ENCODE measurements around the gene ANKFY1. TPM values are rescaled to one million over a fixed set of nuclear protein-coding genes. Genes with fewer than 3 reads are reported as not detected.

Gene ANKFY1
- total and polyA plus RNA-seq, 4 donors = 51.5 to 72.2 (median 64.4) TPM

DNA sequence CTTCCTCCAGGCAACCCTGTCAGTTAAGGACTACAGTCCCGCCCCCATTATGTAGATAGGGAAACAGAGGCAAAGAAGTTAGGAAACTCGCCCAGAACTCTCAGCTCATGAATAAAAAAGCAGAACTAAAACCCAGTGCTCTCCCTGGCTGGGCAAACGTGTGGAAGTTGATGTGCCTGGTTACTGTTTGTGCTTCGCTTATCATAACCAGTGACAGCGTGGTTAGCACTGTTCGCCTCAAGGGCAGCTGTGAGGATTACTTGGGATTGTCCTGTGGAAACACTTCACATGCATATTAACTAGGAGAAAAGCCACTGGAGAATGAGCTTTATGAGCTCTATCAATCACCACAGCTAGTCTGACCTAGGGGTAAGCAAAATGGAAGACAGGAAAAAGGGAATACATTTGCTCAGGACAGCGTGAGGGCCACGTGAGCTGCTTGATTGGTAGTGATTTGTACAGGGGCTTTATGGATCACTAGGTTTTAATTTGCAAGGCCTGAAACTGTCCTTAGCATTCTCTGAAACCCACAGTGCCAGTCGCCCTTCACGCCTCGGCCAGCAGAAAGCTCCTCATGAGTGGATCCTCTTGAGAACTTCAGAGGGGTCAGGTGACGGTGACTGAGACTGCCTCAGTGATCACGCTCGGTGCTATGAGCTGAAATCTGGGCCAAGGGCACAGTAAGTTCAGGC, 100.9 kb downstream of the ANKFY1 start:
- no peaks in the 10 kb centered on the region for H3K9me3 ChIP-seq (ENCODE audit: control insufficient read depth, insufficient read depth, low read length)
- 42% methylated on average over 9 of the region's 14 CpGs for WGBS (ENCODE audit: insufficient coverage)
- peak in 1 of 6 donors; percentile 77 for DNase-seq (ENCODE audit: low read depth in 4 of 6, low spot score in 6 of 6)
- H3K27ac ChIP-seq (ENCODE audit: low read depth, low read length) = no peak overlapping the region
- no peaks in the 10 kb centered on the region for H3K27me3 ChIP-seq (ENCODE audit: control insufficient read depth, insufficient read depth, low read length)
- H3K4me3 ChIP-seq (ENCODE audit: low read depth, low read length) = no peak overlapping the region
- H3K36me3 ChIP-seq (ENCODE audit: control insufficient read depth, insufficient read depth, low read length) = peaks cover 86% of the 10 kb centered on the region
- peaks cover 18% of the 10 kb centered on the region for H3K4me1 ChIP-seq (ENCODE audit: control insufficient read depth, insufficient read depth, low read length)

- peaks cover 86% of the 10 kb centered on the region for H3K36me3 ChIP-seq (ENCODE audit: control insufficient read depth, insufficient read depth, low read length)
- H3K4me3 ChIP-seq (ENCODE audit: low read depth, low read length) = no peak overlapping the region
- no peaks in the 10 kb centered on the region for H3K27me3 ChIP-seq (ENCODE audit: control insufficient read depth, insufficient read depth, low read length)
- DNase-seq (ENCODE audit: low read depth in 4 of 6, low spot score in 6 of 6) = no peak
- 86% methylated on average over 5 of the region's 6 CpGs for WGBS (ENCODE audit: insufficient coverage)
- no peaks in the 10 kb centered on the region for H3K9me3 ChIP-seq (ENCODE audit: control insufficient read depth, insufficient read depth, low read length)
- H3K27ac ChIP-seq (ENCODE audit: low read depth, low read length) = no peak overlapping the region
- H3K4me1 ChIP-seq (ENCODE audit: control insufficient read depth, insufficient read depth, low read length) = peaks cover 14% of the 10 kb centered on the region
Measured at GRCh38 chr17:4162321-4162720, 101.5 kb downstream of the ANKFY1 start.

DNA sequence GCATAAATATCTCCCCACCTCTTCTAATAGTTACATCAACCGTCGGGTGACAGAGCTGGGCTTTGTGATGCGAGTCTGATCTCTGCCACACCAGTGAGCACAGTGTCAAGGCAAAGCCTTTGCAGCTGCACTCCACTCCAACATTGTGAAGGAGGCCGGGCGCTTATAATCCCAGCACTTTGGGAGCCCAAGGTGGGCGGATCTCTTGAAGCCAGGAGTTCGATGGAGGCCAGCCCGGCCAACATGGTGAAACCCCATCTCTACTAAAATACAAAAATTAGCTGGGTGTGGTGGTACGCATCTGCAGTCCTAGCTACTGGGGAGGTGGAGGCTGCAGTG, 101.8 kb downstream of the ANKFY1 start:
- no peaks in the 10 kb centered on the region for H3K9me3 ChIP-seq (ENCODE audit: control insufficient read depth, insufficient read depth, low read length)
- peaks cover 85% of the 10 kb centered on the region for H3K36me3 ChIP-seq (ENCODE audit: control insufficient read depth, insufficient read depth, low read length)
- no peaks in the 10 kb centered on the region for H3K27me3 ChIP-seq (ENCODE audit: control insufficient read depth, insufficient read depth, low read length)
- H3K4me1 ChIP-seq (ENCODE audit: control insufficient read depth, insufficient read depth, low read length) = peaks cover 14% of the 10 kb centered on the region
- H3K4me3 ChIP-seq (ENCODE audit: low read depth, low read length) = no peak overlapping the region
- H3K27ac ChIP-seq (ENCODE audit: low read depth, low read length) = no peak overlapping the region
- no peak for DNase-seq (ENCODE audit: low read depth in 4 of 6, low spot score in 6 of 6)
- WGBS (ENCODE audit: insufficient coverage) = 55% methylated on average over 3 of the region's 9 CpGs

DNA sequence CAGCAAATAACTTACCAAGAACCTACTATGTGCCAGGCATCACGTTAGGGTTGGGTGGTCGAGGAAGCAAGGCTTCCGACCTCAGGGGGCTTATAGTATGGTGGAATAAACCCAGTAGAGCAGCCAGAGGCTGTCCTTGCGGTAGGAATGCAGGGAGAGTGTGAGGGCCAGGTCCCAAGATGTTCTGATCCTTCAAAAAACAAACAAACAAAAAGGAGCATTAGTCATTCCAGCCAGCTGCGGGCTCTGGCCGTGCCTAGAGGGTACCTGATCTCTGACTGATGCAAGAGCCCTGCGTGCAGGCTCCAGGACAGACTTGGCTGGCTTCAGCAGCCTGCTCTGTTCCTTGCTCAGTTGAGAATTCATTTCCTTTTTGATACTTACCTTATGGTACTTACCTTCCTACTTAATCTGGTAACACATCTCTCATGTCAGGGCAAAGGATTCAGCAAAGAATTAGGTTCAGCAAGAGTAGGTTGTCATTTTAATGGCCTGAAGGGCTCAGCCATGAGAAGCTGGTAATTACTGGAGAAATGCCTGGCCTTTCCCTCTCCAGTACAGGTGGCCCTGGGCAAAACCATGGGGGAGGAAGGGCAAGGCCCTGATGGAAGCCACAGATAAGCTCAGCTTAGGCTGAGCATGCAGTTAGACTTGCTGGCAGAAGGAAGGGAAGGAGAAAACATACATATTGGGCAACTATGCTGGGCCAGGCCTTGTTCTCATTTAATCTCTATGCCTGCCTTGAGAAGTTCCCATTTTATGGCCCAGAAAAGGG, 102.4 kb downstream of the ANKFY1 start:
- Histone ChIP-seq H3K9me3 (ENCODE audit: control insufficient read depth, insufficient read depth, low read length) (no peaks in the 10 kb centered on the region), H3K27ac (ENCODE audit: low read depth, low read length) (no peak overlapping the region), H3K36me3 (ENCODE audit: control insufficient read depth, insufficient read depth, low read length) (peaks cover 85% of the 10 kb centered on the region), H3K4me3 (ENCODE audit: low read depth, low read length) (no peak overlapping the region), H3K27me3 (ENCODE audit: control insufficient read depth, insufficient read depth, low read length) (no peaks in the 10 kb centered on the region), H3K4me1 (ENCODE audit: control insufficient read depth, insufficient read depth, low read length) (peaks cover 14% of the 10 kb centered on the region)
- DNase-seq (ENCODE audit: low read depth in 4 of 6, low spot score in 6 of 6) = peak in 1 of 6 donors; percentile 15
- WGBS (ENCODE audit: insufficient coverage) = 68% methylated on average over 4 of the region's 7 CpGs

GRCh38 chr17:4160294-4160859, 103.4 kb downstream of the ANKFY1 start:
- peaks cover 90% of the 10 kb centered on the region for H3K36me3 ChIP-seq (ENCODE audit: control insufficient read depth, insufficient read depth, low read length)
- no peak overlapping the region for H3K27ac ChIP-seq (ENCODE audit: low read depth, low read length)
- no peak for DNase-seq (ENCODE audit: low read depth in 4 of 6, low spot score in 6 of 6)
- H3K27me3 ChIP-seq (ENCODE audit: control insufficient read depth, insufficient read depth, low read length) = no peaks in the 10 kb centered on the region
- H3K4me1 ChIP-seq (ENCODE audit: control insufficient read depth, insufficient read depth, low read length) = peaks cover 14% of the 10 kb centered on the region
- over 99% methylated on average over 16 of the region's 19 CpGs for WGBS (ENCODE audit: insufficient coverage)
- no peaks in the 10 kb centered on the region for H3K9me3 ChIP-seq (ENCODE audit: control insufficient read depth, insufficient read depth, low read length)
- H3K4me3 ChIP-seq (ENCODE audit: low read depth, low read length) = no peak overlapping the region

DNA sequence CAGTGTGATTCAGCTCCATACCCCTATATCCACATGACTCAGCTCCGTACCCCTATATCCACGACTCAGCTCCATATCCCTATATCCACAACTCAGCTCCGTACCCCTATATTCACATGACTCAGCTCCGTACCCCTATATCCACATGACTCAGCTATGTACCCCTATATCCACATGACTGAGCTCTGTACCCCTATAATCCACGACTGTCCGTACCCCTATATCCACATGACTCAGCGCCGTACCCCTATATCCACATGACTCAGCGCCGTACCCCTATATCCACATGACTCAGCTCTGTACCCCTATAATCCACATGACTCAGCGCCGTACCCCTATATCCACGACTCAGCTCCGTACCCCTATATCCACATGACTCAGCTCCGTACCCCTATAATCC, 104.0 kb downstream of the ANKFY1 start:
- 99% methylated on average over 15 of the region's 15 CpGs for WGBS (ENCODE audit: insufficient coverage)
- Histone ChIP-seq H3K36me3 (ENCODE audit: control insufficient read depth, insufficient read depth, low read length) (peaks cover 92% of the 10 kb centered on the region), H3K27ac (ENCODE audit: low read depth, low read length) (no peak overlapping the region), H3K4me1 (ENCODE audit: control insufficient read depth, insufficient read depth, low read length) (peaks cover 14% of the 10 kb centered on the region), H3K4me3 (ENCODE audit: low read depth, low read length) (no peak overlapping the region), H3K9me3 (ENCODE audit: control insufficient read depth, insufficient read depth, low read length) (no peaks in the 10 kb centered on the region), H3K27me3 (ENCODE audit: control insufficient read depth, insufficient read depth, low read length) (no peaks in the 10 kb centered on the region)
- no peak for DNase-seq (ENCODE audit: low read depth in 4 of 6, low spot score in 6 of 6)

GRCh38 chr17:4157618-4158333, 106.0 kb downstream of the ANKFY1 start:
- H3K4me3 ChIP-seq (ENCODE audit: low read depth, low read length) = no peak overlapping the region
- peaks cover 13% of the 10 kb centered on the region for H3K4me1 ChIP-seq (ENCODE audit: control insufficient read depth, insufficient read depth, low read length)
- 95% methylated on average over 11 of the region's 12 CpGs for WGBS (ENCODE audit: insufficient coverage)
- peaks cover 95% of the 10 kb centered on the region for H3K36me3 ChIP-seq (ENCODE audit: control insufficient read depth, insufficient read depth, low read length)
- no peak for DNase-seq (ENCODE audit: low read depth in 4 of 6, low spot score in 6 of 6)
- H3K27me3 ChIP-seq (ENCODE audit: control insufficient read depth, insufficient read depth, low read length) = no peaks in the 10 kb centered on the region
- H3K27ac ChIP-seq (ENCODE audit: low read depth, low read length) = no peak overlapping the region
- no peaks in the 10 kb centered on the region for H3K9me3 ChIP-seq (ENCODE audit: control insufficient read depth, insufficient read depth, low read length)

GRCh38 chr17:4156750-4157381, 106.9 kb downstream of the ANKFY1 start:
- Histone ChIP-seq H3K27me3 (ENCODE audit: control insufficient read depth, insufficient read depth, low read length) (no peaks in the 10 kb centered on the region), H3K27ac (ENCODE audit: low read depth, low read length) (no peak overlapping the region), H3K4me3 (ENCODE audit: low read depth, low read length) (no peak overlapping the region), H3K9me3 (ENCODE audit: control insufficient read depth, insufficient read depth, low read length) (no peaks in the 10 kb centered on the region), H3K4me1 (ENCODE audit: control insufficient read depth, insufficient read depth, low read length) (peaks cover 4% of the 10 kb centered on the region), H3K36me3 (ENCODE audit: control insufficient read depth, insufficient read depth, low read length) (peaks cover 94% of the 10 kb centered on the region)
- no peak for DNase-seq (ENCODE audit: low read depth in 4 of 6, low spot score in 6 of 6)
- 76% methylated on average over 14 of the region's 16 CpGs for WGBS (ENCODE audit: insufficient coverage)

- WGBS (ENCODE audit: insufficient coverage) = 92% methylated on average over 9 of the region's 10 CpGs
- Histone ChIP-seq H3K27ac (ENCODE audit: low read depth, low read length) (no peak overlapping the region), H3K27me3 (ENCODE audit: control insufficient read depth, insufficient read depth, low read length) (no peaks in the 10 kb centered on the region), H3K9me3 (ENCODE audit: control insufficient read depth, insufficient read depth, low read length) (no peaks in the 10 kb centered on the region), H3K4me1 (ENCODE audit: control insufficient read depth, insufficient read depth, low read length) (no peaks in the 10 kb centered on the region), H3K36me3 (ENCODE audit: control insufficient read depth, insufficient read depth, low read length) (peaks cover 94% of the 10 kb centered on the region), H3K4me3 (ENCODE audit: low read depth, low read length) (no peak overlapping the region)
- DNase-seq (ENCODE audit: low read depth in 4 of 6, low spot score in 6 of 6) = no peak
Measured at GRCh38 chr17:4155980-4156620, 107.7 kb downstream of the ANKFY1 start.
